HCT116 (cell line): Measurements from ENCODE around the gene BBX. TPM values are rescaled to one million over a fixed set of nuclear protein-coding genes. Genes with fewer than 3 reads are reported as not detected.

Experiments used
- ATAC-seq: fragments of 200-7000 bp; cut with Tn5 transposase; 2 replicates; pipeline ENCODE4 v1.9.1; 2020; ENCODE audit warnings: mild to moderate bottlenecking, moderate library complexity
- BruUV-seq: library from RNA; stranded (reverse); fragments of 400-500 nt; replicated peaks from 2 replicates; lab custom pipeline; 2021; lab: Mats Ljungman, UMichigan
- CTCF ChIA-PET: fragments of 300-600 bp; sonication (Branson Sonifier 250); formaldehyde crosslinking; loops from one replicate; lab custom pipeline; 2021; ENCODE audit warnings: antibody characterized with exemption; lab: Charles Lee
- POLR2A ChIA-PET: fragments of 300-600, 350-600 bp; sonication (Branson Sonifier 250); formaldehyde crosslinking; loops from one replicate; lab custom pipeline; 2021; ENCODE audit warnings: antibody characterized with exemption; lab: Charles Lee
- RAD21 ChIA-PET, 2 experiments: fragments of 300-600 bp; sonication (Branson Sonifier 250); formaldehyde crosslinking; loops; one replicate each; lab custom pipeline; 2023; ENCODE audit warnings: low total read pairs in 2 of 2; ENCODE audit not compliant: uncharacterized antibody in 2 of 2, unreplicated experiment in 2 of 2, low non-redundant PET in 1 of 2; lab: Charles Lee
- DNase-seq: peaks from one replicate; pipeline ENCODE4 v3.0.0-alpha.2; 2010; ENCODE audit warnings: low read depth, low spot score
- H2AFZ ChIP-seq: fragments of 200-600 bp; shearing (Covaris generic), sonication (generic); 2 replicates; pipeline ENCODE4 v1.6.1; 2017; ENCODE audit warnings: low read depth, mixed run types, mixed read lengths, antibody characterized with exemption, low read length; ENCODE audit not compliant: poor library complexity, severe bottlenecking
- H3K27ac ChIP-seq: 2 replicates; pipeline ENCODE4 v1.5.1; 2012; ENCODE audit warnings: low read depth, low read length
- H3K27me3 ChIP-seq: fragments of 200-600 bp; sonication (generic); 2 replicates; pipeline ENCODE4 v1.6.1; 2016; ENCODE audit warnings: mixed run types, low read length, mixed read lengths; ENCODE audit not compliant: insufficient read depth
- H3K36me3 ChIP-seq, 2 experiments: fragments of 200-500 bp in 1 of 2; fragments of 200-600 bp in 1 of 2; sonication (Bioruptor generic) in 1 of 2; sonication (generic) in 1 of 2; 2 replicates each; pipeline versions ENCODE4 v1.5.1 to v1.6.1; 2014 to 2016; ENCODE audit warnings: low read length in 2 of 2, inconsistent platforms in 1 of 2, mixed read lengths in 1 of 2, mixed run types in 1 of 2; ENCODE audit not compliant: insufficient read depth in 2 of 2, control insufficient read depth in 1 of 2
- H3K4me1 ChIP-seq, 2 experiments: fragments of 200-600 bp in 1 of 2; sonication (generic) in 1 of 2; 2 replicates each; pipeline versions ENCODE4 v1.5.1 to v1.6.1; 2012 to 2017; ENCODE audit warnings: low read length in 2 of 2, inconsistent platforms in 1 of 2, mild to moderate bottlenecking in 1 of 2, mixed read lengths in 1 of 2, mixed run types in 1 of 2, moderate library complexity in 1 of 2; ENCODE audit not compliant: insufficient read depth in 2 of 2, control insufficient read depth in 1 of 2
- H3K4me2 ChIP-seq: fragments of 200-600 bp; sonication (generic); 2 replicates; pipeline ENCODE4 v1.6.1; 2017; ENCODE audit warnings: mixed run types, low read length, mixed read lengths
- H3K4me3 ChIP-seq, 2 experiments: fragments of 200-600 bp in 1 of 2; sonication (generic) in 1 of 2; replicated peaks in 1 of 2; 2 replicates each; pipeline ENCODE4 v1.5.1; 2011 to 2016; ENCODE audit warnings: low read length in 2 of 2, control low read depth in 1 of 2, low read depth in 1 of 2, mild to moderate bottlenecking in 1 of 2, mixed read lengths in 1 of 2, mixed run types in 1 of 2
- H3K79me2 ChIP-seq: fragments of 200-600 bp; sonication (generic); 2 replicates; pipeline ENCODE4 v1.6.1; 2017; ENCODE audit warnings: mild to moderate bottlenecking, mixed run types, low read length, moderate library complexity, mixed read lengths; ENCODE audit not compliant: insufficient read depth
- H3K9ac ChIP-seq: fragments of 200-600 bp; sonication (generic); 2 replicates; pipeline ENCODE4 v1.6.1; 2016; ENCODE audit warnings: low read length, mixed read lengths
- H3K9me2 ChIP-seq: fragments of 200-600 bp; sonication (generic), shearing (Covaris generic); 2 replicates; pipeline ENCODE4 v1.6.1; 2017; ENCODE audit warnings: mixed run types, mild to moderate bottlenecking, moderate library complexity; ENCODE audit not compliant: insufficient read depth
- H3K9me3 ChIP-seq, 2 experiments: fragments of 200-500 bp in 1 of 2; fragments of 200-600 bp in 1 of 2; sonication (Bioruptor generic) in 1 of 2; sonication (generic) in 1 of 2; 2 replicates each; pipeline ENCODE4 v1.6.1; 2014 to 2017; ENCODE audit warnings: low read length in 2 of 2, mixed read lengths in 2 of 2, inconsistent platforms in 1 of 2, low read depth in 1 of 2, mild to moderate bottlenecking in 1 of 2, mixed run types in 1 of 2, moderate library complexity in 1 of 2; ENCODE audit not compliant: control insufficient read depth in 1 of 2, insufficient read depth in 1 of 2
- H4K20me1 ChIP-seq: fragments of 200-600 bp; sonication (generic), shearing (Covaris generic); 2 replicates; pipeline ENCODE4 v1.6.1; 2017; ENCODE audit warnings: mixed run types, mild to moderate bottlenecking, moderate library complexity; ENCODE audit not compliant: insufficient read depth
- CBX3 ChIP-seq: IDR thresholded peaks from 2 replicates; pipeline ENCODE4 v1.6.1; 2012; ENCODE audit warnings: low read depth
- EGR1 ChIP-seq: IDR thresholded peaks from 2 replicates; pipeline ENCODE4 v1.6.1; 2012; ENCODE audit warnings: low read depth
- EZH2phosphoT487 ChIP-seq: fragments of 200-600 bp; IDR thresholded peaks from 2 replicates; pipeline ENCODE4 v1.6.1; 2018; ENCODE audit warnings: antibody characterized with exemption, borderline replicate concordance
- FOSL1 ChIP-seq: IDR thresholded peaks from 2 replicates; pipeline ENCODE4 v1.6.1; 2012; ENCODE audit warnings: low read depth
- POLR2A ChIP-seq: IDR thresholded peaks from 2 replicates; pipeline ENCODE4 v1.7.0; 2011; ENCODE audit warnings: borderline replicate concordance; ENCODE audit not compliant: insufficient read depth, insufficient read length; ENCODE audit errors: extremely low read depth
- SIN3A ChIP-seq: IDR thresholded peaks from 2 replicates; pipeline ENCODE4 v1.6.1; 2012; ENCODE audit warnings: low read depth
- YY1 ChIP-seq: IDR thresholded peaks from 2 replicates; pipeline ENCODE4 v1.6.1; 2011; ENCODE audit warnings: low read length, low read depth, moderate library complexity, mild to moderate bottlenecking; ENCODE audit not compliant: insufficient replicate concordance; ENCODE audit errors: extremely low read depth
- ZFX ChIP-seq: fragments of 450-650 bp; IDR thresholded peaks from 2 replicates; pipeline ENCODE4 v1.6.1; 2017
- intact Hi-C: fragments of 100-400 bp; cut with micrococcal nuclease; formaldehyde crosslinking; loops from 2 replicates; pipeline ENCODE4 v1.10.0; 2022
- total RNA-seq: library from RNA; stranded (reverse); gene quantifications from one replicate; pipeline ENCODE4 v1.2.1, GENCODE V29; 2021; ENCODE audit not compliant: unreplicated experiment
- TF ChIP-seq, protein P1 (sequence below): IDR thresholded peaks from 2 replicates; pipeline ENCODE4 v1.6.1; 2012
- TF ChIP-seq, protein P2 (sequence below): IDR thresholded peaks from 2 replicates; pipeline ENCODE4 v1.6.1; 2012; ENCODE audit warnings: low read depth

The BBX gene
- total RNA-seq, 1 experiment from 2014 or later = 55.6 TPM

DNA sequence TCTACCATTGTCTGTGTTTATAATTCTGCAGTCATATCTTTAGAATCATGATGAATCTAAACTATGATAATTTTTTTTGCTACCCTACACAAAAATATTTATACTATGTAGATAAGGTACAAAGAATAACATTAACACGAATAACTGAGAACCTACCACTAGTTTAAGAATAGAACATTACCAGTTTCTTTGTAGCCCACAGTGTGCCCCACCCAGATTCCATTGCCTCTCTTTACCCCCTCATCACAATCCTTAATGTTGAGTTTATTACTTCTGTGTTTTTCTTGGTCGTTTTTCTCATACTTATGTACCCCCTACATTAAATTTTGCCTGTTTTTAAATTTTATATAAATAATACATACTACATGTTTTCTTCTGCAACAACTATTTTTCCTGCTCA is 140.5 kb downstream of the BBX start:
- Histone ChIP-seq H3K9me2 (no peaks in the 10 kb centered on the region), H3K4me1 (no peaks in the 10 kb centered on the region), H3K9me3 (no peaks in the 10 kb centered on the region), H3K27me3 (no peaks in the 10 kb centered on the region), H3K79me2 (no peaks in the 10 kb centered on the region), H4K20me1 (no peaks in the 10 kb centered on the region), H3K9ac (no peak overlapping the region), H2AFZ (no peak overlapping the region), H3K27ac (no peak overlapping the region), H3K4me3 (no peak overlapping the region), H3K4me2 (no peak overlapping the region), H3K36me3 (no peaks in the 10 kb centered on the region)
- DNase-seq (no peak), ATAC-seq (no peak)
- RAD21 ChIA-PET = no interaction called here
- CTCF ChIA-PET = interaction anchor here (1.2 to 3.6 kb wide), 2 partner anchors 13 to 27 kb away, joined by 4 to 20 read pairs; no protein-coding TSS in a partner anchor
- TF ChIP-seq POLR2A = no peak
- TF ChIP-seq, protein P1, sequence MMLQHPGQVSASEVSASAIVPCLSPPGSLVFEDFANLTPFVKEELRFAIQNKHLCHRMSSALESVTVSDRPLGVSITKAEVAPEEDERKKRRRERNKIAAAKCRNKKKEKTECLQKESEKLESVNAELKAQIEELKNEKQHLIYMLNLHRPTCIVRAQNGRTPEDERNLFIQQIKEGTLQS = no peak
- TF ChIP-seq, protein P2, sequence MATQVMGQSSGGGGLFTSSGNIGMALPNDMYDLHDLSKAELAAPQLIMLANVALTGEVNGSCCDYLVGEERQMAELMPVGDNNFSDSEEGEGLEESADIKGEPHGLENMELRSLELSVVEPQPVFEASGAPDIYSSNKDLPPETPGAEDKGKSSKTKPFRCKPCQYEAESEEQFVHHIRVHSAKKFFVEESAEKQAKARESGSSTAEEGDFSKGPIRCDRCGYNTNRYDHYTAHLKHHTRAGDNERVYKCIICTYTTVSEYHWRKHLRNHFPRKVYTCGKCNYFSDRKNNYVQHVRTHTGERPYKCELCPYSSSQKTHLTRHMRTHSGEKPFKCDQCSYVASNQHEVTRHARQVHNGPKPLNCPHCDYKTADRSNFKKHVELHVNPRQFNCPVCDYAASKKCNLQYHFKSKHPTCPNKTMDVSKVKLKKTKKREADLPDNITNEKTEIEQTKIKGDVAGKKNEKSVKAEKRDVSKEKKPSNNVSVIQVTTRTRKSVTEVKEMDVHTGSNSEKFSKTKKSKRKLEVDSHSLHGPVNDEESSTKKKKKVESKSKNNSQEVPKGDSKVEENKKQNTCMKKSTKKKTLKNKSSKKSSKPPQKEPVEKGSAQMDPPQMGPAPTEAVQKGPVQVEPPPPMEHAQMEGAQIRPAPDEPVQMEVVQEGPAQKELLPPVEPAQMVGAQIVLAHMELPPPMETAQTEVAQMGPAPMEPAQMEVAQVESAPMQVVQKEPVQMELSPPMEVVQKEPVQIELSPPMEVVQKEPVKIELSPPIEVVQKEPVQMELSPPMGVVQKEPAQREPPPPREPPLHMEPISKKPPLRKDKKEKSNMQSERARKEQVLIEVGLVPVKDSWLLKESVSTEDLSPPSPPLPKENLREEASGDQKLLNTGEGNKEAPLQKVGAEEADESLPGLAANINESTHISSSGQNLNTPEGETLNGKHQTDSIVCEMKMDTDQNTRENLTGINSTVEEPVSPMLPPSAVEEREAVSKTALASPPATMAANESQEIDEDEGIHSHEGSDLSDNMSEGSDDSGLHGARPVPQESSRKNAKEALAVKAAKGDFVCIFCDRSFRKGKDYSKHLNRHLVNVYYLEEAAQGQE = no peak
- BruUV-seq = no TSS peak
- POLR2A ChIA-PET = no interaction called here
- intact Hi-C loops = loop anchor here (10.0 kb wide), 1 partner anchor 428 kb away; no protein-coding TSS in a partner anchor

DNA sequence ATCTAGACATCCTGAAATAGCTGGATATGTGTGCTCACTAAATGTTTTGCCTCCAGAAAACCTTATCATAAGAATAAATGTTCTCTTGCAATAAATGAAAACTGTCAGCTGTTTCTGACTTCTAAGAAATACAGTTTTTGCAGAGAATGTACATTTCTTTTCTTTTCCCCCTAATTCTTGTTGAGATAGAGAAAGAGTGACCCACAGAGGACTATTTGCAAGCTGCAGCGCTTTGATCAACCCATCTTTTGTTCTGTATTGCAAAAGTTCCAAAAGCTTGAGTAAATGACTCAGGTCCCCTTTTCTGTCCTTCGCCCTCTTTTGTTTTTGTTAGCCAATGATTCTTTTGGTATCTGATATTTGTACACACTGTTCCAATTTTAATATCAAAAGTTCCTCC is 141.9 kb downstream of the BBX start:
- intact Hi-C loops = loop anchor here (10.0 kb wide), 1 partner anchor 430 kb away; no protein-coding TSS in a partner anchor
- H3K27ac ChIP-seq = no peak overlapping the region
- ChIA-PET POLR2A (no interaction called here), CTCF (interaction anchor here (0.8 to 3.6 kb wide), 2 partner anchors 9 to 12 kb away, joined by 3 to 20 read pairs; no protein-coding TSS in a partner anchor), RAD21 (no interaction called here)
- H3K4me1 ChIP-seq = no peaks in the 10 kb centered on the region
- H3K4me2 ChIP-seq = no peak overlapping the region
- H3K4me3 ChIP-seq = no peak overlapping the region
- no peaks in the 10 kb centered on the region for H3K36me3 ChIP-seq
- H3K9me2 ChIP-seq = no peaks in the 10 kb centered on the region
- no TSS peak for BruUV-seq
- H3K9me3 ChIP-seq = no peaks in the 10 kb centered on the region
- H3K27me3 ChIP-seq = no peaks in the 10 kb centered on the region
- no peaks in the 10 kb centered on the region for H3K79me2 ChIP-seq
- H4K20me1 ChIP-seq = no peaks in the 10 kb centered on the region
- DNase-seq (no peak), ATAC-seq (no peak)
- H3K9ac ChIP-seq = no peak overlapping the region
- TF ChIP-seq EGR1 = no peak
- no peak for TF ChIP-seq SIN3A
- TF ChIP-seq ZFX = no peak
- no peak for TF ChIP-seq EZH2phosphoT487
- no peak for TF ChIP-seq CBX3
- TF ChIP-seq YY1 = no peak
- TF ChIP-seq, protein P1 = no peak
- no peak for TF ChIP-seq FOSL1
- no peak overlapping the region for H2AFZ ChIP-seq
